HG02571 (cell line): ENCODE results near the gene TPRN.

ENCODE experiments used
- ATAC-seq: cut with Tn5 transposase; IDR thresholded peaks from one replicate; pipeline ENCODE4 v1.9.1; 2021; ENCODE audit warnings: mild to moderate bottlenecking, moderate library complexity; ENCODE audit not compliant: unreplicated experiment

Gene TPRN

GRCh38 chr9:137236936-137237421 lies 36.4 kb upstream of the TPRN start:
- ATAC-seq = no peak

DNA sequence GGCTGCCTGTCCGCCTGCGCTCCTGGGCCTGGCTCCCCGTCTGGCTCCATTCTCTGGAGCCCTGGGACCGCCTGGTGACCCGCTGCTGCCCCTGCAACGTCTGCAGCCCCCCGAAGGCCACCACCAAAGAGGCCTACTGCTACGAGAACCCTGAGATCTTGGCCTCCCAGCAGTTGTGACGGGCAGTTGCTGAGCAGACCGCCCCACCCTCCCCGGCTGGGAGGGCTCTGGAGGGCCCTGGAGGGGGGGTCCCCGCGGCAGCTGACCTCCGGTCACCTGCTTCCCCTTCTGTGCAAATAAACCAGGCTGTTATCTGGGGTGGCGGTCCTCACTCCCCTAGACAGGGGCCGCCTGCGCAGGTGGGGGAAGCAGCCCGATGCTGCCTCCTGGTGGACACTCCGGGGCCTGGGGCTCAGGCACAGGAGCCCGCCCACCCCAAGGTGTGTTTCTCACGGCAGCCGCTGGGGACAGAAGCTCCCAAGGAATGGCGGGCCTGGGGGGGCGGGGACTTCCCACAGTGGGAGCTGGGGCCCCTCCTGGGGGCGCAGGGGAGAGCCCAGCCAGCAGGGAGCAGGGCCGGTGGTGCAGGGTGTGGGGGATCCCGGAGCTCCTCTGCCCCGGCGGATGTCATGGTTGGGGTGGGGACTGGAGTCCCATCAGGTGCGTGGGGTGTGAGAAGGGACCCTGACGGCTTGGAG lies 35.8 kb upstream of the TPRN start:
- no peak for ATAC-seq

DNA sequence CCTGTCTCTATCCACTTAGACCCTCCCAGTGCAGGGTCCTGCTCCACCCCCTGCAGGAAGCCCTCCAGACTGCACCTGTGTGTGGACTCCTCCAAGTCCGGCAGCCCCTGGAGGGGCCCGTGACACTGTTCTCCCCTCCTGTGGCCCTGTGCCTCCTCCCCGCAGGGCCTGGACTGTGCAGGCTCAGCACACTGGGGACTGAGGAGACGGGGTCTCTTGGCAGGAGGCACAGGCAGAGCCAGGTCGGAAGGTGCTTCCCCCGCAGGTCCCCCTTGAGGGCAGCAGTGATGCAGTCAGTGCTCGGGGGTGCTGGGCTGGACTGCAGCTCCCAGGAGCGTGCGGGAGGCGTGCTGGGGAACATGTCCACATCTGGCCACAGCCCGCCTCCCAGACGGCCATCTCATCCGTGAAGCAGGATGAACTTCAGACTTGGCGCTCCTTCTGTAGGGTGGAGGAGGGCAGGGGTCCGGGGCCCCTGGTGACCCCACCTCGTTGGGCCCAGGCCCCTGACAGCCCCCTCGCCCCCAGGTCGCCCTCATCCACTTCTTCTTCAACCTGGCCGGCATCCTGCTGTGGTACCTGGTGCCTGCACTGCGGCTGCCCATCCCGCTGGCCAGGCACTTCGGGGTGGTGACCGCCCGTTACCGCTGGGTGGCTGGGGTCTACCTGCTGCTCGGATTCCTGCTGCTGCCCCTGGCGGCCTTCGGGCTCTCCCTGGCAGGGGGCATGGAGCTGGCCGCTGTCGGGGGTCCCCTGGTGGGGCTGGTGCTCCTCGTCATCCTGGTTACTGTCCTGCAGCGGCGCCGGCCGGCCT lies 35.1 kb upstream of the TPRN start:
- no peak for ATAC-seq

- no peak for ATAC-seq
Observed at GRCh38 chr9:137234758-137235423, 34.4 kb upstream of the TPRN start.

DNA sequence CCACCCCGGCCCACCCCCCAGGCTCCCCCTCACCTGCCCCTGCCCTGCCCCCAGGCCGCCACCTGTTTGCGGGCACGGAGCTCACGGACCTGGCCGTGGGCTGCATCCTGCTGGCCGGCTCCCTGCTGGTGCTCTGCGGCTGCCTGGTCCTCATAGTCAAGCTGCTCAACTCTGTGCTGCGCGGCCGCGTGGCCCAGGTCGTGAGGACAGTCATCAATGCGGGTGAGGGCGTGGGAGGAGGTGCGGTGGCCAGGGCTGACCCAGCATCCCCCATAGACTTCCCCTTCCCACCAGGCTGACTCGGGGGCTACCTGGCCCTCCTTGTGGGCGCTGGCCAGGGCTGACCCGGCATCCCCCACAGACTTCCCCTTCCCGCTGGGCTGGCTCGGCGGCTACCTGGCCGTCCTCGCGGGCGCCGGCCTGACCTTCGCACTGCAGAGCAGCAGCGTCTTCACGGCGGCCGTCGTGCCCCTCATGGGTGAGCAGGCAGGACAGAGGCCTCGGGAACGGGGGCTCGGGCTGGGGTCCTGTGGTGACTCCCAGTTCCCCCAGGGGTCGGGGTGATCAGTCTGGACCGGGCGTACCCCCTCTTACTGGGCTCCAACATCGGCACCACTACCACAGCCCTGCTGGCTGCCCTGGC lies 33.6 kb upstream of the TPRN start:
- ATAC-seq = no peak

GRCh38 chr9:137233143-137233980 lies 32.8 kb upstream of the TPRN start:
- no peak for ATAC-seq

GRCh38 chr9:137232510-137232909 lies 32.0 kb upstream of the TPRN start:
- ATAC-seq = no peak

DNA sequence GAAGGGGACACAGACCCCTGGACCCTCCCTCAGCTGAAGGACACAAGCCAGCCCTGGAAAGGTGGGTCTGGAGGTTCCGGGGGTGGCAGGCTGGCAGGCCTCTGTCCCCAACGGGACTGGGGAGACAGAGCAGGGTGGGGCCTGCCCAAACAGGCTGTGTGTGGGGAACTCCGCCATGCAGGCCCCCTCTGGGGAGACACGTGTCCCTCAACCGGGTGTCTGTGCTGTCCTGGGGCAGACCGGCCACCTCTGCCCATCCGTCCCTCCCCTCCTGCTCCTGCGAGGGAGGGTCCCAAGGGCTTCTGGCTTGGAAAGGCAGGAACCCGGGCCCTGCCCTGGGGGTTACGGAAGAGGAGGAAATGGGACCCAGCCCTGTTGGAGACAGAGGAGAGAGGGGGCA lies 31.6 kb upstream of the TPRN start:
- no peak for ATAC-seq

- ATAC-seq = no peak
Observed at GRCh38 chr9:137231372-137232039, 31.0 kb upstream of the TPRN start.

- no peak for ATAC-seq
Observed at GRCh38 chr9:137230705-137231371, 30.3 kb upstream of the TPRN start, which contains the start of gene SLC34A3. SLC34A3 (plus strand) TSS chr9:137230901; CDS start chr9:137231703, 802 bp downstream.

- ATAC-seq = no peak
Observed at GRCh38 chr9:137229903-137230704, 29.6 kb upstream of the TPRN start.

GRCh38 chr9:137228968-137229896 lies 28.7 kb upstream of the TPRN start:
- ATAC-seq = no peak

- ATAC-seq = no peak
Observed at GRCh38 chr9:137228506-137228967, 28.0 kb upstream of the TPRN start.

DNA sequence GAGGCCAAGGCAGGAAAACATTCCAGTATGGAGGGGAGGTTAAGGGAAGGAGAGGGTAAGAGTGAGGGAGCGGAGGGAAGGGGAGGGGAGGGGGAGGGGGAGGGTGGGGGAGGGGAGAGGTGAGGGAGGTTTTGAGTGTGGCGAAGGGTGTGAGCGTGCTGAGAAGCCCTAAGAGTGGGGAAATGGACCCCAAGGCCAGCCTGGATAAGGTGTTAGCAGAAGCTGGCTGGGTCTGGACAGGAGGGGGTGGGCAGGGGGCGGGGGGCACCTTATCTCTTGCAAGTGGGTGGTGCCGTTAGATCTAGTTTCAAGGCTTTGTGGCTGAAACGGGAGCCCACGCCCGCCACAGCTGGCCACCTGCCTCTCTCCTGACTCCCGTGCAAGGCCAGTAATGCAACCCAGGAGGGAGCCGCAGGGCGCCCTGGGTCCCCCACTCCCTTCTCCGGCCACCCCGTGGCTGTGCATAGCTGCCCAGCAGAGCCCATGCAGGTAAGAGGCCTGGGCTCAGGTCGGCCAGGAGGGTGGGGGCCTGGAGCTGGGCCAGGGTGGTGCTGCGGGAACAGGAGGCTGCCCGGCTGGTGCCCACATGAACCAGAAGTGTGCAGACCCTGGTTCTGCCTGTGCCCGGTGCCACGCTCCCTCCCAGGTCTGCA lies 27.4 kb upstream of the TPRN start:
- no peak for ATAC-seq

GRCh38 chr9:137227054-137227852 lies 26.7 kb upstream of the TPRN start, which contains the start of gene RNF224:
RNF224 (plus strand) TSS chr9:137227502; CDS start chr9:137228336, 834 bp downstream.
- no peak for ATAC-seq
